ENCODE data around the gene C8G. TPM values are rescaled to one million over a fixed set of nuclear protein-coding genes. Genes with fewer than 3 reads are reported as not detected.

Gene C8G
- total RNA-seq, 1 donor from 2014 or later, result 1.5 TPM

DNA sequence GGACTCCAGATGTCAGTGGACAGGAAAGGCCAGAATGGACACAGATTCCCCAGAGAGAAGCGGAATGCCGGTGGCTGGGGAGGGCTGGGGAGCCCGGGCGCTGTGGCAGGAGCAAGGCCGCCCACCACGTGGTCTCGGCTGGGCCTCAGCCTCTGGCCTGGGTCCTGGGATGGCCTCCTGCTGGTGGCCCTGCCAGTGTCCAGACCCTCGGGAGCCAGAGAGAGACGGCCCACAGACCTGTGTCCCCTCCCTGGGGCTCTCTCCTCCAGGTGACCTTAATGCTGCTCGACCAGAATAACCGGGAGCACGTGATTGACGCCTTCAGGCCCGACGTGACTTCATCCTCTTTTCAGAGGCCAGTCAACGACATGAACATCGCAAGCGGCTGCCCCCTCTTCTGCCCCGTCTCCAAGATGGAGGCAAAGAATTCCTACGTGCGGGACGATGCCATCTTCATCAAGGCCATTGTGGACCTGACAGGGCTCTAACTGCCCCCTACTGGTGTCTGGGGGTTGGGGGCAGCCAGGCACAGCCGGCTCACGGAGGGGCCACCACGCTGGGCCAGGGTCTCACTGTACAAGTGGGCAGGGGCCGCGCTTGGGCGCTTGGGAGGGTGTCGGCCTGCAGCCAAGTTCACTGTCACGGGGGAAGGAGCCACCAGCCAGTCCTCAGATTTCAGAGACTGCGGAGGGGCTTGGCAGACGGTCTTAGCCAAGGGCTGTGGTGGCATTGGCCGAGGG lies 19.5 kb upstream of the C8G start:
- Mint-ChIP-seq H3K9me3 (no peaks in the 10 kb centered on the region), H3K27me3 (ENCODE audit: insufficient read depth) (no peaks in the 10 kb centered on the region), H3K27ac (no peak overlapping the region), H3K36me3 (ENCODE audit: low read depth) (peaks cover 34% of the 10 kb centered on the region), H3K4me3 (no peak overlapping the region), H3K4me1 (ENCODE audit: low read depth) (peaks cover 5% of the 10 kb centered on the region)
- intact Hi-C loops (cut with micrococcal nuclease), result no loop called here
- no peak for DNase-seq (ENCODE audit: low spot score)

DNA sequence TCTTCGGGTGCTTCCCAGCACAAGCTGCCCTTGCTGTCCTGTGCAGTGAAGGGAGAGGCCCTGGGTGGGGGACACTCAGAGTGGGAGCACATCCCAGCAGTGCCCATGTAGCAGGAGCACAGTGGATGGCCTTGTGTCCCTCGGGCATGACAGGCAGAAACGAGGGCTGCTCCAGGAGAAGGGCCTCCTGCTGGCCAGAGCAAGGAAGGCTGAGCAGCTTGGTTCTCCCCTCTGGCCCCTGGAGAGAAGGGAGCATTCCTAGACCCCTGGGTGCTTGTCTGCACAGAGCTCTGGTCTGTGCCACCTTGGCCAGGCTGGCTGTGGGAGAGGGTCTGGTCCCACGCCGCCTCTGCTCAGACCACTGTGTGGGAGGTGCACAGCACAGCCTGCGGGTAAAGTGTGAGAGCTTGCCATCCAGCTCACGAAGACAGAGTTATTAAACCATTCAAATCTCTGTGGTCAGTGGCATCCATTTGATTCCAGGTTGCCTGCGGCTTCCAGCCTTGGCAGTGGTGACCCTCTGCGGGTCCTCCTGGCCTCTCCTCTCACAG lies 18.8 kb upstream of the C8G start:
- Mint-ChIP-seq H3K4me1 (ENCODE audit: low read depth) (peaks cover 5% of the 10 kb centered on the region), H3K27me3 (ENCODE audit: insufficient read depth) (no peaks in the 10 kb centered on the region), H3K27ac (no peak overlapping the region), H3K4me3 (no peak overlapping the region), H3K36me3 (ENCODE audit: low read depth) (peaks cover 31% of the 10 kb centered on the region), H3K9me3 (no peaks in the 10 kb centered on the region)
- DNase-seq (ENCODE audit: low spot score), result no peak
- intact Hi-C loops (cut with micrococcal nuclease), result no loop called here

DNA sequence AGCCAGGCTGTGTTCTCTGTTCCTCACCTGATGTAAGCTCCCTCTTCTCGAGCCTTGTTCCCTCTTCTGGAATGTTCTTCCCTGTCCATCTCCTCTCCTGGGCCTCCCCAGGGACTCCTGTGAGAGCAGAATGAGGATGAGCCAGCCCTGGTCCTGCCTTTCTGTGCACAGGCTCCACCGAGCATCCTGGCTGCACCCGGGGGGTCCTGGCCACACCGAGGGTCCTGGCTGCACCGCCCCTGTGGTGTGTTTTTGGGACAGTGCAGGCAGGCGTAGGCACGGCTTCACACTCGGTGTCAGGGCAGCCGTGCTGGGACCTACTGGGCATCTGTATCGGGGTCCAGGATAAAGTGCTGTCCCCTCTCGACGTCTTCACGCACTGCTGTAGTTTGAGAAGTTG lies 18.3 kb upstream of the C8G start:
- DNase-seq (ENCODE audit: low spot score), result no peak
- peaks cover 6% of the 10 kb centered on the region for H3K4me1 Mint-ChIP-seq (ENCODE audit: low read depth)
- no peak overlapping the region for H3K27ac Mint-ChIP-seq
- no peaks in the 10 kb centered on the region for H3K9me3 Mint-ChIP-seq
- intact Hi-C loops (cut with micrococcal nuclease), result no loop called here
- H3K27me3 Mint-ChIP-seq (ENCODE audit: insufficient read depth), result no peaks in the 10 kb centered on the region
- H3K36me3 Mint-ChIP-seq (ENCODE audit: low read depth), result peaks cover 33% of the 10 kb centered on the region
- H3K4me3 Mint-ChIP-seq, result no peak overlapping the region

DNA sequence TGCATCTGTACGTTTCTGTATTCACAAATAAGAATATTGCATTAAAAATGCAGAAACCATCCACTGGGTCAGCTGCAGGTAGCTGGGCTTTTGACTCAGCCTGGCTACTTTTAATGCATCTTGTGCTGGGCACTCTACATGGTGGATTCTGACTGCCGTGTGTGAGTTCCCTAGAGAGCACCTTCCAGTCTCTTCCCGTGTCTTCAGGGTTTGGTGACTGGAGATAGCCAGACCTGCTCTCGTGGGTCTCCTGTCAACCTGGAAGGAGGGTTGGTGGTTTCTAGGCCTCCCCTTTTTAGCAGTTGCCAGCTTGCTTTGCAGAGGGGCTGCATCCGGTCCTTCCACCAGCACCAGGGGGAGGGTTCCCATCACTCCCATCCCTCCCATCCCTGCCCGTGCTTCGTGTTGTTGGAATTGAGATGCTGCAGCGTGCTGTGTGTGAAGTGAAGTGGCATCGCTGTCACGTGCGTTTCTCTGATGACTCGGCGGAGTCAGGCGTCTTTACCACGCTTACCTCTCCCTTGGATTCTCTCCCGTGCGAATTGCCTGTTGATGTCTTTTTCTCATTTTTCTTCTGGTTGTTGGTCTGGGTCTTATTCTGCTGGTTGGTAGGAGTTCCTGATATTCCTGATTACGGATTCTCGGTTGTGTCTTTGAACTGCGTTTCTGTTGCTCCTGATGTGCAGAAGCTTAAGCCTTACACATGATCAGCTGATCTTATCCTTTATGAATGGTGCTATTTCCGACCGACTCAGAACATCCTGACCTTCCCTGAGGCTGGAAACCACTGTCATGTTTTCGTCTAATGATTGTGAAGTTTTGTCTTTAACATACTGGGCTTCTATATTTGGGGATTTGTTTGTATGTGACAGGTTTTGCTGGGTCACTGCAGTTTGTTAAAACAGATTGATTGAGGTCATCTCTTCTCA lies 17.4 kb upstream of the C8G start:
- H3K27me3 Mint-ChIP-seq (ENCODE audit: insufficient read depth), result no peaks in the 10 kb centered on the region
- H3K9me3 Mint-ChIP-seq, result no peaks in the 10 kb centered on the region
- intact Hi-C loops (cut with micrococcal nuclease), result no loop called here
- peaks cover 32% of the 10 kb centered on the region for H3K36me3 Mint-ChIP-seq (ENCODE audit: low read depth)
- peaks cover 15% of the 10 kb centered on the region for H3K4me1 Mint-ChIP-seq (ENCODE audit: low read depth)
- H3K27ac Mint-ChIP-seq, result peak overlapping the region; percentile 25
- no peak for DNase-seq (ENCODE audit: low spot score)
- H3K4me3 Mint-ChIP-seq, result no peak overlapping the region

DNA sequence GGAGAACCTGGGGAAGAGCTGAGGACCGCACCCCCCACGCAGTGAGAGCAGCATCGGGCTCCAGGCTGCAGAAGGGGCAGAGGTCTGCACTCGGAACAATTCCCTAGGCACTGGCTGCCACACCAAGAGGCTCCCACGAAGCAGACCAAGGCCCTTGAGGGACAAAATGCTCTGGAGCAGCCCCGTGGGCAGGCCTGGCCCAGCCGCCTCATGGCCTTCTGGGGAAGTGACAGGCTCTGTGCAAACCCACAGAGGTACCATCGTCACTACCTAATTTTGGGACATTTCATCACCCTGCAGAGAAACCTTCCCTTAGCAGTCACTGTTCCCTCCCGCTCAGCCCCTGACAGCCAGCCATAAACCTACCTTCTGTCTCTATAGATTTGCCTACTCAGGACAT lies 16.5 kb upstream of the C8G start:
- no peak overlapping the region for H3K4me3 Mint-ChIP-seq
- peaks cover 40% of the 10 kb centered on the region for H3K36me3 Mint-ChIP-seq (ENCODE audit: low read depth)
- H3K9me3 Mint-ChIP-seq, result no peaks in the 10 kb centered on the region
- intact Hi-C loops (cut with micrococcal nuclease), result no loop called here
- H3K27ac Mint-ChIP-seq, result peak overlapping the region; percentile 44
- H3K4me1 Mint-ChIP-seq (ENCODE audit: low read depth), result peaks cover 24% of the 10 kb centered on the region
- DNase-seq (ENCODE audit: low spot score), result no peak
- H3K27me3 Mint-ChIP-seq (ENCODE audit: insufficient read depth), result no peaks in the 10 kb centered on the region

DNA sequence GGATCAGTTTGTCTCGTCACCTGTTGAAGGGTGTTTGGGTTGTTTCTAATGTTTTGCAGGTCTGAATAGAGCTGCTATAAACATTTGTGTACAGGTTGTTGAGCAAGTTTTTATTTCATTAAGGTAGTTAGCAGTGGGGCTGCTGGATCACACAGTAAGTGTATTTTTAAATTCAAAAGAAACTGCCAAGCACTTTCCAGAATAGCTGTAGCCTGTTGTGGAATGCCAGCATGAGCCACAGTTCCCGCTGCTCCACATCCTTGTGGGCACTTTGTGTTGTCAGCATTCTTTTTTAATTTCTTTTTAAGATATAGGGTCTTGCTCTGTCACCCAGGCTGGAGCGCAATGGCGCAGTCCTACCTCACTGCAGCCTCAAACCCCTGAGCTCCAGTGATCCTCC lies 15.0 kb upstream of the C8G start:
- Mint-ChIP-seq H3K27me3 (ENCODE audit: insufficient read depth) (no peaks in the 10 kb centered on the region), H3K4me1 (ENCODE audit: low read depth) (peaks cover 24% of the 10 kb centered on the region), H3K27ac (no peak overlapping the region), H3K9me3 (no peaks in the 10 kb centered on the region), H3K36me3 (ENCODE audit: low read depth) (peaks cover 40% of the 10 kb centered on the region), H3K4me3 (no peak overlapping the region)
- DNase-seq (ENCODE audit: low spot score), result no peak
- intact Hi-C loops (cut with micrococcal nuclease), result no loop called here

DNA sequence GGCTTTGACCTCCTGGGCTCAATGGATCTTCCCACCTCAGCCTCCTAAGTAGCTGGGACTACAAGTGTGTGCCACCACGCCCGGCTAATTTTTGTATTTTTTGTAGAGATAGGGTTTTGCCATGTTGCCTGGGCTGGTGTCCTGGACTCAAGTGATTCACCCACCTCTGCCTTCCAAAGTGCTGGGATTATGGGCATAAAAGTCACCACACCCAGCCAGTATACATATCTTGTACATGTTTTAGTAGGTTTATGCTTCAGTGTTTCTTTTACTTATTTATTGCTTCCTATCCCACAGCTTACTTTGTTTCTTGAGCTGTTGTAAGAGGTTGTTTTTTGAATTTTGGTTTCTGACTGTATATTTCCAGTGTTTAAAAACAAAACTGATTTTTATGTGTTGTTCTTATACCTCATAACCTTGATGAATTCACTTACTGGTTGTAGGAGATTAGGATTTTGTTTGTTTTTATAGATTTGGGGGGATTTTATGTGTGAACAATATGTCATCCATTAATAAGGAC lies 13.4 kb upstream of the C8G start:
- intact Hi-C loops (cut with micrococcal nuclease), result no loop called here
- H3K27ac Mint-ChIP-seq, result peak overlapping the region; percentile 68
- H3K4me1 Mint-ChIP-seq (ENCODE audit: low read depth), result peaks cover 24% of the 10 kb centered on the region
- no peak for DNase-seq (ENCODE audit: low spot score)
- no peak overlapping the region for H3K4me3 Mint-ChIP-seq
- H3K9me3 Mint-ChIP-seq, result no peaks in the 10 kb centered on the region
- no peaks in the 10 kb centered on the region for H3K27me3 Mint-ChIP-seq (ENCODE audit: insufficient read depth)
- H3K36me3 Mint-ChIP-seq (ENCODE audit: low read depth), result peaks cover 41% of the 10 kb centered on the region

DNA sequence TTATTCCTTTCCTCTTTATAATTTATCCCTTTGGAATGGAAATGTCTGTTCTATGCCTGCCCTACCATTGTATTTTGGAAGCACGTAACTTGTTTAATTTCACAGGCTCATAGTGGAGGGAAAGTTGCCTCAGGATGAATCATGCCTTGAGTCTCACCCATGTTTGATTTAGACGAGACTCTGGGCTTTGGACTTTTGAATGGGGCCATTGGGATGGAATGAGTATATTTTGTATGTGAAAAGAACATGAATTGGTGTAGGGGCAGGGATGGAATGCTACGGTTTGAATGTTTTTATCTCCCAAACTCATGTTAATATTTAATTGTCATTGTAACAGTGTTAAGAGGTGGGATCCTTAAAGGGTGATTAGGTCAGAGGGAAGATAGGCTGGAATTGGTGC lies 10.8 kb upstream of the C8G start:
- H3K36me3 Mint-ChIP-seq (ENCODE audit: low read depth), result peaks cover 36% of the 10 kb centered on the region
- no peaks in the 10 kb centered on the region for H3K27me3 Mint-ChIP-seq (ENCODE audit: insufficient read depth)
- no peak for DNase-seq (ENCODE audit: low spot score)
- no peak overlapping the region for H3K4me3 Mint-ChIP-seq
- intact Hi-C loops (cut with micrococcal nuclease), result no loop called here
- H3K4me1 Mint-ChIP-seq (ENCODE audit: low read depth), result peaks cover 22% of the 10 kb centered on the region
- peak overlapping the region; percentile 40 for H3K27ac Mint-ChIP-seq
- no peaks in the 10 kb centered on the region for H3K9me3 Mint-ChIP-seq

DNA sequence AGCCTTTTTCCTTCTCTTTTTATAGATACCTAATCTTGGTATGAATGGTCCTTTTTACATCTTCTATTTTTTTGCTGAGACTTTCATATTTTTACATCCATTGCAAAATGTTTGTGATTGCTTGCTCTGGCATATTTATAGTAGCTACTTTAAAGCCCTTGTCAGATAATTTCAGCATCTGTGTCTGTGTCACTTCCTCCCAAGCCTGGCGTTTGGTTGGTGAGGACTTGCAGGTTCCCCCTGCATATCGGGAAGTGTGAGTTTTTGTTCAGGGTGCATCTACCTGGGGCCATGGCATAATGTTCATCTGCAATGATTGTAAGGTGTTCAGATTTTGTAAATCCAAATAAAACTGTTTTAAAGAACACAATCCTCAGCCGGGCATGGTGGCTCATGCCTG lies 9.4 kb upstream of the C8G start:
- H3K36me3 Mint-ChIP-seq (ENCODE audit: low read depth), result peaks cover 36% of the 10 kb centered on the region
- H3K4me3 Mint-ChIP-seq, result no peak overlapping the region
- H3K4me1 Mint-ChIP-seq (ENCODE audit: low read depth), result peaks cover 22% of the 10 kb centered on the region
- no peaks in the 10 kb centered on the region for H3K27me3 Mint-ChIP-seq (ENCODE audit: insufficient read depth)
- no peak for DNase-seq (ENCODE audit: low spot score)
- H3K9me3 Mint-ChIP-seq, result no peaks in the 10 kb centered on the region
- intact Hi-C loops (cut with micrococcal nuclease), result no loop called here
- H3K27ac Mint-ChIP-seq, result no peak overlapping the region

DNA sequence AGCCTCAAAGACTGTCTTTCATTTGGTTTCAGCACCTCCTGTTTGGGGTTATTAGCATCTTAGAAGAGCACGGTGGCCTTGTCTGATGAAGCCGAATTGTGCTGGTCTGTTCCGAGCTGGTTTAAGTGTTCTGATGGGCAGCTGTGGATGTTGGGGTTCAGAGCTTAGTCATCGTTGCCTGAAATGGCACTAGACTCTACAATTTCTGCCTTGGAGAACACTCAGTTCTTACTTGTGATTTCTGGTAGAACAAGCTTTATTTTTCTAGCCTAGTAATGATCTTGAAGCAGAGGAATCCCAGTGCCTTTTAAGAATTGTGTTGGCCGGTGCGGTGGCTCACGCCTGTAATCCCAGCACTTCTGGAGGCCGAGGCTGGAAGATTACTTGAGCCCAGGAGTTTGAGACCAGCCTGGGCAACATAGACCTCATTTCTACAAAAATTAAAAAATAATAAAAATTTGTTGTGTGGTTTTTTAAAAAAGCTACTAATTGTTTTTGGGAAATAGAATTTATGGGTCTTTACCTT lies 8.3 kb upstream of the C8G start:
- H3K27ac Mint-ChIP-seq, result no peak overlapping the region
- no peaks in the 10 kb centered on the region for H3K27me3 Mint-ChIP-seq (ENCODE audit: insufficient read depth)
- H3K4me3 Mint-ChIP-seq, result no peak overlapping the region
- H3K4me1 Mint-ChIP-seq (ENCODE audit: low read depth), result peaks cover 21% of the 10 kb centered on the region
- intact Hi-C loops (cut with micrococcal nuclease), result no loop called here
- no peaks in the 10 kb centered on the region for H3K9me3 Mint-ChIP-seq
- H3K36me3 Mint-ChIP-seq (ENCODE audit: low read depth), result peaks cover 39% of the 10 kb centered on the region
- no peak for DNase-seq (ENCODE audit: low spot score)

DNA sequence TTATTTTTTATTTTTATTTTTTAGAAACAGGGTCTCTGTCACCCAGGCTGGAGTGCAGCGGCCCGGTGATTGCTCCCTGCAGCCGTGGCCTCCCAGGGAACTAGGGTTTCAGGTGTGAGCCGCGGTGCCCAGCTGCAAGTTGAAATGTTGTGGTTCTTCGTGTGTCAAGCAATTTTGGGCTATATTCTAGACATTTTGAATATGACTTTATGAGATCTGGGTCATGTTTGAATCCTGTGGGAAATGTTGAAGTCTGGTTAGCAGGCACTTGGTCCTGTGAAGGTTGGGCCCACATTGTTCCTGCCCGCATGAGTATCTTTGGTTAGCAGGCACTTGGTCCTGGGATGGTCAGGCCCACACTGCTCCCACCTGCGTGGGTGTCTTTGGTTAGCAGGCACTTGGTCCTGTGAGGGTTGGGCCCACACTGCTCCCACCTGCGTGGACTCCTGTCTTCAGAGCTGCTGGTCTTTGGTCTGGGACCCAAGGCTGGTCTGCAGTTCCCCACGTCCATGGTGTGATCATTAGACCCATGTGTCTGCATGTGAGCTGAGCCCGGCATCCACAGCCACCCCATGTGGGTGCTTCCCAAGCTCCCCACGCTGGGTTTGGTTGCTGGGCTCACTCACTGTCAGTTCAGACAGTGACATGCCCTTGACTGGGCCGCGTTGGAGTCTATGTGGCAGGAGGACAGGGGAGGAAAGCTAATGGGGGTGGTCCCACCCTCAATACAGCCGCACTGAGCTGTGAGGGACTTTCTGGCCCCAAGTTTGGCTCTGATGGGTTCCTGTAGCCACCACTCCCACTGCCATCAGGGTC lies 7.6 kb upstream of the C8G start:
- no peak for DNase-seq (ENCODE audit: low spot score)
- Mint-ChIP-seq H3K27me3 (ENCODE audit: insufficient read depth) (no peaks in the 10 kb centered on the region), H3K4me1 (ENCODE audit: low read depth) (peaks cover 14% of the 10 kb centered on the region), H3K27ac (peak overlapping the region; percentile 67), H3K4me3 (no peak overlapping the region), H3K9me3 (no peaks in the 10 kb centered on the region), H3K36me3 (ENCODE audit: low read depth) (peaks cover 37% of the 10 kb centered on the region)
- intact Hi-C loops (cut with micrococcal nuclease), result no loop called here

DNA sequence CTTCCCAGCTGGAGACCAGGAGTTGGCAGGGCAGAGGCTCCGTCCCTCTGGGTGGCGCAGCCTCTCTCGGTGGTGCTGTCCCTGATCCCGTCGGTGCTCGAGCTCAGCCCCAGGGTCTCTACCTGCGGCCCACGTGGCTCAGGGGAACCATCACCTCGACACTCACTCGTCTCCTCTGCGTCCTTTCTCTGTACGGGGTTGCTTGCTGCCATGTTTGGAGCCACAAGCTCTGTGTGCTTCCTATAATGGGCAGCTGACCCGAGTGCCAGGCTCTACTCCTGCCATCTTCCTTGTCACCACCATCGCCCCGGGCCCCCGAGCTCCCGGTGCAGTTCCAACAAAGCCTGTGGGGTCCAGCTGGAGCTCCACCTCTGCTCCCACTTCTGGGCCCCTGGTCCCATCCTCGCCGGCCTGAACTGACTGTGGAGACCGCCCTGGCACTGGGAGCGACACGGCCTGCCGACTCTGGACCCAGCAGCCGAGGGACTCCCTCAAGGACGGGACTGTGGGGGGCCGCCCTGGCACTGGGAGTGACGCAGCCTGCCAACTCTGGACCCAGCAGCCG lies 5.5 kb upstream of the C8G start:
- Mint-ChIP-seq H3K4me1 (ENCODE audit: low read depth) (peaks cover 3% of the 10 kb centered on the region), H3K27ac (no peak overlapping the region), H3K36me3 (ENCODE audit: low read depth) (peaks cover 30% of the 10 kb centered on the region), H3K9me3 (no peaks in the 10 kb centered on the region), H3K27me3 (ENCODE audit: insufficient read depth) (no peaks in the 10 kb centered on the region), H3K4me3 (no peak overlapping the region)
- DNase-seq (ENCODE audit: low spot score), result no peak
- intact Hi-C loops (cut with micrococcal nuclease), result no loop called here

Measured in activated T-helper 1 cell treated with anti-CD3 and anti-CD28 coated beads, Interleukin-12 subunit alpha, Interleukin-12 subunit beta, Interleukin-2, Interleukin-4 antibody, amounts not matched to agents 30 ng/mL and 10 ng/mL and 1 ng/mL, durations not matched to agents 14 hours and 24 hours and 36 hours (primary cell).